ENCODE measurements around the gene TP53I13.

The TP53I13 gene

GRCh38 chr17:29559640-29560039, 8.9 kb upstream of the TP53I13 start:
- in situ Hi-C loops (cut with HindIII; ENCODE audit: low pct_unique_long_range_greater_than_20kb, low sequenced_read_pairs) = no loop called here
- DNase-seq (ENCODE audit: low read depth in 1 of 2, low spot score in 1 of 2) = peak; percentile 58 to 77

DNA sequence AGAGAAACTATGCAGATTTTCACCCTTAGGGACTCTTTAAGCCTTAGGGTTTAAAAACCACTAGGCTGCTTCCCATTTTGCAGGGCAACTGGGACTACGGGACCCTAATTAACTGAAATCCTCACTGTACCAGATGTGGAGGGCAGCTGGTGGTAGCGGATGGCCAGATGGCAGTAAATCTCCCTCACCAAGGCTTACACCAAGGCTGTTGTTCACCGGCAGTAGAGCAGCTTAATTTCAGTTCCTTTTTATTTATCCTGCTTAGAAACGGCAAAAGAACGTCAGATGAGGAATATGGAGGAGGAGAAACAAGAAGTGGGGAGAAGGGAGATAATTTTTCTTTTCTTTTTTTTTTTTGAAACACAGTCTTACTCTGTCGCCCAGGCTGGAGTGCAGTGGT, 8.2 kb upstream of the TP53I13 start:
- DNase-seq (ENCODE audit: low read depth in 1 of 2, low spot score in 1 of 2) = no peak
- in situ Hi-C loops (cut with HindIII; ENCODE audit: low pct_unique_long_range_greater_than_20kb, low sequenced_read_pairs) = no loop called here
- TF ChIP-seq JUND (IDR thresholded peaks at IDR 0.05; ENCODE audit: low read depth) = no peak

More at GRCh38 chr17:29559640-29560039, 8.9 kb upstream of the TP53I13 start:
- no peak for TF ChIP-seq JUND (IDR thresholded peaks at IDR 0.05; ENCODE audit: low read depth)

DNA sequence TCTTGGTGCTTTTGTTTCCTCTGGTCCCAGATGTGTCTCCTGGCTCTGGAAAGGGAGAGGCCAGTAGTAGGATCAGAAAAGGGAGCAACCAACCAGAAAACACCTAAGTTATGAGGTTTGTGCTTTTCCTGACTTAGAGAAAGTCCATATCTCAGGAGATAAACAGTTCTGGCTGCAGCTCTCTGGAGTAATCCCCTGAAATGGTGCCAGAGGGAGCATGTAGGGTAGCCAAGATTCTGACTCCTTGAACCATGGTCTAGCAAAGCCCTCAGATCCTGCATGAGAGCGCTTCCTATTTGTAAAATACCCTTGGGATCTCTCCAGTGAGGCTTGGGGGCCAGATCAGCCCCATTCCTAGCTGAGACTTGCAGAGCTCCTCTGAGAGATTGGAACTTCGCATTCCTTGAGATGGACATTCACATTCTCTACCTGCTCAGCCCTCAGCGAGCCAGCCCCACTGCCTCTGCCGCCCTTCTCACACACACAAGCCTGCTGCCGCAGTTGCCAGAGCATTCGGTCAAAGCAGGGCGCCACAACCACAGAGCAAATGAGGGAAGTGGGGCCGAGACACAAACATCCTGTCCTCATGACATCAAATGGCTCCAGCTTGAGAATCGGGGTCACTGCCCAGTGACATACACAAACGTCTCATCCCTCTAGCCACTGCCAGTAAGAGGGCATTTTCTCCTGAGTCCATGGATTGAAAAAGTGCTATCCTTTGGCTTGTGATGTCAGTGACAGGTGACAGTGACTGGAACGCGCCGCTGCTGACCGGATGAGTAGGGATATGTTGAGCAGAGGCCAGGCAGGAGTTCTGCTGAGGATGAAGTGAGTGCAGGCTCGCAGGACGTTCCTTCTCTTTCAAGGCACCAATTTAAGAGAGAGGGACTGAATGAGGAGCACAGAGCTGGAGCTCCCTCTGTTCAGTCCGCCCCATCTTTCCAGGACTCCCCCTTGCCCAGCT, 6.7 kb upstream of the TP53I13 start:
- TF ChIP-seq JUND (IDR thresholded peaks at IDR 0.05; ENCODE audit: low read depth) = no peak
- no peak for DNase-seq (ENCODE audit: low read depth in 1 of 2, low spot score in 1 of 2)
- in situ Hi-C loops (cut with HindIII; ENCODE audit: low pct_unique_long_range_greater_than_20kb, low sequenced_read_pairs) = no loop called here

- no peak for TF ChIP-seq JUND (IDR thresholded peaks at IDR 0.05; ENCODE audit: low read depth)
- in situ Hi-C loops (cut with HindIII; ENCODE audit: low pct_unique_long_range_greater_than_20kb, low sequenced_read_pairs) = no loop called here
- DNase-seq (ENCODE audit: low read depth in 1 of 2, low spot score in 1 of 2) = no peak
Observed at GRCh38 chr17:29562615-29563014, 5.9 kb upstream of the TP53I13 start.

DNA sequence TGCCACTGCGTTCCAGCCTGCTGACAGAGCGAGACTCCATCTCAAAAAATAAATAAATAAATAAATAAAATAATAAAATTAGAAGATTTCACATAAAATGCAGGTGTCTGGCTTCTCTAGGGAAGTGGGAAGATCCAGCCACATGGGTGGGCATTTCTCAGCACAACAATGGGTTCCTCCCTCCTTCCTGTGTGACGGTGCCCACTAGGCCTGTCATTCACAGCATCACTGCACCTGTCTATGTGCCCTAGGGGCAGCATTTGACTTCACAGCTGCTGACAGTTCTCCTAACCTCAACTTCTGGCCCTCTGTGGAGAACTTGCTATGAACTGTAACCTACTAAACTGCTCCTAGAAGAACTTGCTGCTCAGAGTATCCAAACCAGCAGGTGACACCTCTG, 4.7 kb upstream of the TP53I13 start:
- in situ Hi-C loops (cut with HindIII; ENCODE audit: low pct_unique_long_range_greater_than_20kb, low sequenced_read_pairs) = no loop called here
- DNase-seq (ENCODE audit: low read depth in 1 of 2, low spot score in 1 of 2) = no peak
- no peak for TF ChIP-seq JUND (IDR thresholded peaks at IDR 0.05; ENCODE audit: low read depth)

- peak in 1 of 2 experiments; percentile 58 for DNase-seq (ENCODE audit: low read depth in 1 of 2, low spot score in 1 of 2)
- in situ Hi-C loops (cut with HindIII; ENCODE audit: low pct_unique_long_range_greater_than_20kb, low sequenced_read_pairs) = no loop called here
- TF ChIP-seq JUND (IDR thresholded peaks at IDR 0.05; ENCODE audit: low read depth) = no peak
Observed at GRCh38 chr17:29565643-29566472, 2.6 kb upstream of the TP53I13 start.

- in situ Hi-C loops (cut with HindIII; ENCODE audit: low pct_unique_long_range_greater_than_20kb, low sequenced_read_pairs) = no loop called here
- DNase-seq (ENCODE audit: low read depth in 1 of 2, low spot score in 1 of 2) = peak; percentile 77 to 92
- no peak for TF ChIP-seq JUND (IDR thresholded peaks at IDR 0.05; ENCODE audit: low read depth)
Observed at GRCh38 chr17:29566473-29567303, 1.8 kb upstream of the TP53I13 start, which contains the start of gene ABHD15. Gene ABHD15, minus strand, starts transcription at chr17:29567037. Its CDS starts 71 bp downstream, at chr17:29566966.

- DNase-seq (ENCODE audit: low read depth in 1 of 2, low spot score in 1 of 2) = peak in 1 of 2 experiments; percentile 47
- in situ Hi-C loops (cut with HindIII; ENCODE audit: low pct_unique_long_range_greater_than_20kb, low sequenced_read_pairs) = no loop called here
- no peak for TF ChIP-seq JUND (IDR thresholded peaks at IDR 0.05; ENCODE audit: low read depth)
Observed at GRCh38 chr17:29567304-29567553, 1.3 kb upstream of the TP53I13 start.

DNA sequence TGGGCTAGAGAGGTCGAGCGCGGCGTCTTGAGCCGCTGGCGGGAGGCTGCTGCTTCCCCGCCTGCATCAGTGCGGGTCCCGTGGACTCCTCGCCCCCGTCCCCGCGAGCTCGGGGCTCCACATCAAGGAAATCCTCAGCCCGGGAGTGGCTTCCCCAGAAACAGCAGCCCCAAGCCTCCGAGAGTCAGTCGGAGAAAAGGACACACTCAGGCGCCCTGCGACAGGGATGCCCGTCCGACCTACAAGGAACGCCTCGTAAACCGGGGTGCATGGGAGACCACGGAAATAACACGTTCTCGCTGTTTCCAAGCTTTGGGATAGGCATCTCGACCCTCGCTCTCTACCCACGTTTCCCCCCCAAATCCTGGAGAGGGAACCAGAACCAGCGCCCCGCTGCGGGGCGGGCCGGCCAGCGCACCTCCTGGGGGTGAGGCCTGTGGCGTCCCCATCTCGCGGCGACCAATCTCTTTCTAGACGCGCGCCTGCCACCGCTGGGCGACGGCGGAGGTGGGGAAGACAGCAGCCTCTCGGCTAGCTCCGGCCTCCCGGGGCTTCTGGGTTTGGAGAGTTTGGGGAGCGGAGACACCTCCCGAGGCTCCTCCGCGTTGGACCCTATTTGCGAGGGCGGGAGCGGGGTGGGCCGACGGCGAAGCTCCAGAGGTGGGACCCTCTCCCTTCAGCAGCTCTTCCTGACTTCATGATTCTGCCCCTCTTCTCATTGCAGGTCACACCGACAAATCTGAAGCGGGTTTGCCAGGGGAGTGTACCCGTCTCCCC, 759 bp upstream of the TP53I13 start:
- in situ Hi-C loops (cut with HindIII; ENCODE audit: low pct_unique_long_range_greater_than_20kb, low sequenced_read_pairs) = no loop called here

DNA sequence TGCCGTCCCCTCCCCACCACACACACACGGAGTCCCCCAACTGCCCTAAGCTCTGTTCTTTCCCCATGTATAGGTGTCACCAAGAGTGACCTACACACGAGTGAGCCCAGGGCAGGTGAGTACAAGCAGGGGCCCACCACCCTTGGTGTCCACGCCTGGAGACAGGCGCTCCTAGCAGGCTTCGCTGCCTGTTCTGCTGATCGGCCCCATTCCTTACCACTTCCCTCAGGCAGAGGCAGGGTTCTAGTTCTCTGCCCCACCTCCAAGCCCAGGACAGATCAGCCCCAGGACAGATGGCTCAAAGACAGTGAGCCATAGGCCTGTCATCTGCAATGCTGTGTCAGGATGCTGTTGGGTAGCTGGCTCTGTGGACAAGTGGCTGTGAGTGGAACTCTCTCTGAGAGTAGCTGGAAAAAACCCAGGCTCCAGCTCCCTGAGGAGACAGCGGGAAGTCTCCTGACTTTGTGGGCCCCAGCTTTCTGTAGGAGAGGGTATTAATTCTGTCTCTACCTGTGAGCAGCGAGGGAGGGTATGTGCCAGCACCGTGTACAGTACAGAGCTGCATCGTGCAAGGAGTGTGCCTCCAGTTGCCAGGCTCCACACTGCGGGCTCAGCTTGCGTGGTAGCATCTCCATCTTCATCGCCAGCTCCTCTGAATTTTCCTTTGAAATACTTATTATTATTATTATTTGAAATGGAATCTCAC, 897 bp downstream of the TP53I13 start:
- no peak for DNase-seq (ENCODE audit: low read depth in 1 of 2, low spot score in 1 of 2)
- no peak for TF ChIP-seq JUND (IDR thresholded peaks at IDR 0.05; ENCODE audit: low read depth)
- in situ Hi-C loops (cut with HindIII; ENCODE audit: low pct_unique_long_range_greater_than_20kb, low sequenced_read_pairs) = no loop called here

More for the DNA sequence above, 759 bp upstream of the TP53I13 start:
- TF ChIP-seq JUND (IDR thresholded peaks at IDR 0.05; ENCODE audit: low read depth) = no peak
- DNase-seq (ENCODE audit: low read depth in 1 of 2, low spot score in 1 of 2) = peak; percentile 85 to 95

DNA sequence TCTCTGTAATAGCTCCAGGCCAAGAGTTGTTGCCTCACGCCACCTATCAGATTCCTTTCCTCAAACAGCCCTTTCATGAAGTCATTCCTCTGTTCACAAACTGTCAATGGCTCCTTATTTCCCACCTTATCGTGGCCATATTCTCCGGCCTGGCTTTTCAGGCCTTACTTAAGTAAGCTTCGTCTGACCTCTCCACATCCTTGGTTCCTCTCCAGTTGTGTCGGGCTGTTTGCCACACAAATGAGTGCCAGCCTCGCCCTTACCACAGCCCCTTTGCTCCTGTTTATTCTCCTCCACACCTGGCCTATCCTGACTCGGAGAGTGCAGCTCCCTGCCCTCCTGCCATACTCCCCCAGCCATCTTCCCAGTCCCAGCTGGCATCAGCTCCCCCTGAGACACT, 2.0 kb downstream of the TP53I13 start:
- in situ Hi-C loops (cut with HindIII; ENCODE audit: low pct_unique_long_range_greater_than_20kb, low sequenced_read_pairs) = no loop called here
- TF ChIP-seq JUND (IDR thresholded peaks at IDR 0.05; ENCODE audit: low read depth) = no peak
- no peak for DNase-seq (ENCODE audit: low read depth in 1 of 2, low spot score in 1 of 2)

Data from T47D (cell line).